SK-N-SH (cell line): ENCODE data around the gene NHLRC2. TPM values are rescaled to one million over a fixed set of nuclear protein-coding genes. Genes with fewer than 3 reads are reported as not detected.
"Not testable (repeated sequence)": the region's sequence is repeated elsewhere in the genome, so short reads cannot be mapped to it uniquely, and the experiment has no call there.

ENCODE experiments used
- CTCF ChIA-PET: fragments of 300-600, 350-600 bp; formaldehyde crosslinking; extraction: SDS; loops from one replicate; lab custom pipeline; 2021; lab: Yijun Ruan, JAX
- POLR2A ChIA-PET: fragments of 350-600 bp; sonication (Branson Sonifier 250); formaldehyde crosslinking; extraction: SDS; loops from one replicate; lab custom pipeline; 2020; ENCODE audit warnings: antibody characterized with exemption, inconsistent platforms; lab: Yijun Ruan, JAX
- DNase-seq: peaks from one replicate; pipeline ENCODE4 v3.0.0; 2012
- H2AFZ ChIP-seq: fragments of 200-600 bp; sonication (generic); 2 replicates; pipeline ENCODE4 v1.8.1; 2016; ENCODE audit warnings: antibody characterized with exemption, mild to moderate bottlenecking, low read depth
- H3F3A ChIP-seq: fragments of 200-600 bp; sonication (generic); replicated peaks from 2 replicates; pipeline ENCODE3; 2016; ENCODE audit warnings: antibody characterized with exemption, mild to moderate bottlenecking; ENCODE audit not compliant: insufficient read depth
- H3K27ac ChIP-seq, 2 experiments: fragments of 200-500 bp in 1 of 2; fragments of 200-600 bp in 1 of 2; sonication (Bioruptor generic) in 1 of 2; sonication (generic), shearing (Covaris generic) in 1 of 2; 2 replicates each; pipeline versions ENCODE4 v1.5.1 to v1.6.1; 2014 to 2016; ENCODE audit warnings: low read depth in 2 of 2, inconsistent platforms in 1 of 2, low read length in 1 of 2, mild to moderate bottlenecking in 1 of 2, mixed read lengths in 1 of 2
- H3K27me3 ChIP-seq: fragments of 200-600 bp; sonication (generic), shearing (Covaris generic); 2 replicates; pipeline ENCODE4 v1.6.1; 2016; ENCODE audit warnings: mixed run types; ENCODE audit not compliant: insufficient read depth
- H3K36me3 ChIP-seq, 2 experiments: fragments of 200-500 bp in 1 of 2; fragments of 200-600 bp in 1 of 2; sonication (Bioruptor generic) in 1 of 2; sonication (generic) in 1 of 2; replicated peaks in 1 of 2; 2 replicates each; pipeline versions ENCODE3 to v1.5.1; 2014 to 2016; ENCODE audit warnings: low read length in 1 of 2, mild to moderate bottlenecking in 1 of 2; ENCODE audit not compliant: insufficient read depth in 2 of 2, control insufficient read depth in 1 of 2
- H3K4me1 ChIP-seq, 2 experiments: fragments of 200-500 bp in 1 of 2; fragments of 200-600 bp in 1 of 2; sonication (Bioruptor generic) in 1 of 2; sonication (generic), shearing (Covaris generic) in 1 of 2; 2 replicates each; pipeline versions ENCODE4 v1.5.1 to v1.6.1; 2014 to 2016; ENCODE audit warnings: low read depth in 1 of 2, low read length in 1 of 2, mixed run types in 1 of 2; ENCODE audit not compliant: insufficient read depth in 2 of 2, control insufficient read depth in 1 of 2
- H3K4me2 ChIP-seq: fragments of 200-600 bp; sonication (generic), shearing (Covaris generic); 2 replicates; pipeline ENCODE4 v1.6.1; 2017; ENCODE audit warnings: mixed run types
- H3K4me3 ChIP-seq, 2 experiments: fragments of 200-500 bp in 1 of 2; fragments of 200-600 bp in 1 of 2; sonication (Bioruptor generic) in 1 of 2; sonication (generic), shearing (Covaris generic) in 1 of 2; 2 replicates each; pipeline versions ENCODE4 v1.5.1 to v1.8.1; 2014 to 2016; ENCODE audit warnings: low read depth in 2 of 2, inconsistent platforms in 1 of 2, low read length in 1 of 2, mild to moderate bottlenecking in 1 of 2, mixed read lengths in 1 of 2, moderate library complexity in 1 of 2
- H3K79me2 ChIP-seq: fragments of 200-600 bp; sonication (generic); 2 replicates; pipeline ENCODE4 v1.8.1; 2017; ENCODE audit warnings: mild to moderate bottlenecking; ENCODE audit not compliant: insufficient read depth
- H3K9ac ChIP-seq: fragments of 200-600 bp; sonication (generic); 2 replicates; pipeline ENCODE4 v1.6.1; 2017; ENCODE audit warnings: mixed run types
- H3K9me2 ChIP-seq: fragments of 200-600 bp; sonication (generic); 2 replicates; pipeline ENCODE4 v1.6.1; 2017; ENCODE audit warnings: mixed run types
- H3K9me3 ChIP-seq: fragments of 200-600 bp; sonication (generic); 2 replicates; pipeline ENCODE4 v1.6.1; 2017; ENCODE audit warnings: mixed run types, mild to moderate bottlenecking, moderate library complexity
- H4K20me1 ChIP-seq: fragments of 200-600 bp; sonication (generic); 2 replicates; pipeline ENCODE4 v1.6.1; 2017; ENCODE audit warnings: mild to moderate bottlenecking, mixed run types; ENCODE audit not compliant: insufficient read depth
- CTCF ChIP-seq: fragments of 200-600 bp; sonication (generic); IDR thresholded peaks from 2 replicates; pipeline ENCODE4 v1.6.1; 2017; ENCODE audit warnings: antibody characterized with exemption, mild to moderate bottlenecking, moderate library complexity
- EZH2phosphoT487 ChIP-seq: fragments of 200-600 bp; sonication (generic); IDR thresholded peaks from 2 replicates; pipeline ENCODE4 v1.6.1; 2017; ENCODE audit warnings: low read depth, mixed run types, mild to moderate bottlenecking, antibody characterized with exemption, moderate library complexity, borderline replicate concordance
- GATA2 ChIP-seq: sonication (generic); formaldehyde crosslinking; IDR thresholded peaks from 2 replicates; pipeline ENCODE4 v1.5.0; 2020; ENCODE audit warnings: mild to moderate bottlenecking, missing genetic modification reagents
- MEF2A ChIP-seq: IDR thresholded peaks from 2 replicates; pipeline ENCODE4 v1.4.0; 2012; ENCODE audit warnings: low read depth, borderline replicate concordance
- NFIC ChIP-seq: IDR thresholded peaks from 2 replicates; pipeline ENCODE4 v1.4.0; 2012; ENCODE audit warnings: borderline replicate concordance
- RXRA ChIP-seq: IDR thresholded peaks from 2 replicates; pipeline ENCODE4 v1.4.0; 2012; ENCODE audit warnings: low read depth, mild to moderate bottlenecking, borderline replicate concordance
- TEAD4 ChIP-seq: IDR thresholded peaks from 2 replicates; pipeline ENCODE4 v1.4.0; 2012; ENCODE audit warnings: mild to moderate bottlenecking, borderline replicate concordance; ENCODE audit not compliant: insufficient read depth
- WGBS: methylation state at CpG from one replicate; pipeline ENCODE4 v1.1.6; 2017; ENCODE audit warnings: low lambda C conversion rate; 5-methylcytosine and 5-hydroxymethylcytosine counted together
- polyA plus RNA-seq, 3 experiments: library from polyadenylated mRNA; depleted of rRNA; stranded (reverse); fragments of >200 nt; gene quantifications; 2 replicates each; pipeline ENCODE4 v1.2.3, GENCODE V29; 2012

NHLRC2 gene
- polyA plus RNA-seq, 1 of the 3 experiments (the other 2 are of a cell fraction) = 2.8 TPM

- no peak overlapping the region for H3K9ac ChIP-seq
- no peaks in the 10 kb centered on the region for H3K9me3 ChIP-seq
- H3K4me1 ChIP-seq = no peaks in the 10 kb centered on the region
- no peak overlapping the region for H3K4me3 ChIP-seq
- no peaks in the 10 kb centered on the region for H3K79me2 ChIP-seq
- H3F3A ChIP-seq = no peaks in the 10 kb centered on the region
- H3K9me2 ChIP-seq = no peaks in the 10 kb centered on the region
- H3K36me3 ChIP-seq = no peaks in the 10 kb centered on the region
- H3K4me2 ChIP-seq = no peak overlapping the region
- WGBS = 89% methylated on average over 4 of the region's 4 CpGs
- H3K27me3 ChIP-seq = no peaks in the 10 kb centered on the region
- H4K20me1 ChIP-seq = no peaks in the 10 kb centered on the region
- no peak for DNase-seq
- TF ChIP-seq MEF2A (no peak), NFIC (no peak), RXRA (no peak), TEAD4 (no peak), EZH2phosphoT487 (no peak)
- no peak overlapping the region for H2AFZ ChIP-seq
- CTCF ChIA-PET = no interaction called here
- POLR2A ChIA-PET = no interaction called here
- no peak overlapping the region for H3K27ac ChIP-seq
Observed at GRCh38 chr10:113819989-113820388, 34.5 kb upstream of the NHLRC2 start.

DNA sequence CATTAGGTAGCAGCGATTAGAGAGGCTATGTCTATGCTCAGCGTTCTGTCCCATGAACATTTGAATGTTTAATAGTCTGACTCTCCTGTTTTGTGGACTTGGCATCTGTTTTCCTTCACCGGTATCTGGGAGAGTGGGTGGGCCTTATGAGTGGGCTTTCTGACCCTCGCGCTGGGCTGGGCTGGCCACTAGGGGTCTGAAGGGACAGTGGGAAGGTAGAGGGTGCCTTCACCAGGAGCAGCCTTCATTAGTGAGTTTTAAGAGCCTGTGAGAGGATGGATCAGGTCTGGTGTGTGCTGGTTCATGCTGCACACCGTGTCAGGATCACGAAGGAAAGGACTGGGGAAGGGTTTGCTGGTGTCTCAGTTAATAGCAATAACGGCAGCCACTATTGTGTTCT, 34.0 kb upstream of the NHLRC2 start:
- WGBS = 66% methylated on average over 8 of the region's 8 CpGs
- no peaks in the 10 kb centered on the region for H3K79me2 ChIP-seq
- POLR2A ChIA-PET = no interaction called here
- peak; percentile 43 for DNase-seq
- H3F3A ChIP-seq = no peaks in the 10 kb centered on the region
- H3K4me2 ChIP-seq = no peak overlapping the region
- H4K20me1 ChIP-seq = no peaks in the 10 kb centered on the region
- H3K27me3 ChIP-seq = no peaks in the 10 kb centered on the region
- TF ChIP-seq GATA2 (CRISPR knock-in tag) = no peak
- peak; percentile 31; the same call in 1 of the 2 replicates for TF ChIP-seq CTCF
- TF ChIP-seq, all 33 proteins: peak for 1
- no peaks in the 10 kb centered on the region for H3K36me3 ChIP-seq
- H3K9me3 ChIP-seq = no peaks in the 10 kb centered on the region
- H3K9ac ChIP-seq = no peak overlapping the region
- CTCF ChIA-PET = interaction anchor here (1.6 kb wide), 1 partner anchor 21 kb away, joined by 7 read pairs; no protein-coding TSS in a partner anchor
- H3K27ac ChIP-seq = no peak overlapping the region
- H3K4me3 ChIP-seq = no peak overlapping the region
- H2AFZ ChIP-seq = no peak overlapping the region
- H3K9me2 ChIP-seq = no peaks in the 10 kb centered on the region
- no peaks in the 10 kb centered on the region for H3K4me1 ChIP-seq

- H3K9me3 ChIP-seq, H4K20me1 ChIP-seq, H3K79me2 ChIP-seq, H3K9ac ChIP-seq, H3K27me3 ChIP-seq, POLR2A ChIA-PET, H3K27ac ChIP-seq, H3K36me3 ChIP-seq, DNase-seq, H3K4me3 ChIP-seq, H2AFZ ChIP-seq, H3K9me2 ChIP-seq, H3K4me2 ChIP-seq, H3K4me1 ChIP-seq, H3F3A ChIP-seq: not testable (repeated sequence)
- WGBS = 65% methylated on average over 3 of the region's 3 CpGs
- CTCF ChIA-PET = interaction anchor here (0.7 to 1.8 kb wide), 3 partner anchors 22 to 53 kb away, joined by 3 to 7 read pairs (median 4); no protein-coding TSS in a partner anchor
Observed at GRCh38 chr10:113821306-113821705, 33.2 kb upstream of the NHLRC2 start.
